ENCODE results near the gene CSF2.

Gene CSF2

DNA sequence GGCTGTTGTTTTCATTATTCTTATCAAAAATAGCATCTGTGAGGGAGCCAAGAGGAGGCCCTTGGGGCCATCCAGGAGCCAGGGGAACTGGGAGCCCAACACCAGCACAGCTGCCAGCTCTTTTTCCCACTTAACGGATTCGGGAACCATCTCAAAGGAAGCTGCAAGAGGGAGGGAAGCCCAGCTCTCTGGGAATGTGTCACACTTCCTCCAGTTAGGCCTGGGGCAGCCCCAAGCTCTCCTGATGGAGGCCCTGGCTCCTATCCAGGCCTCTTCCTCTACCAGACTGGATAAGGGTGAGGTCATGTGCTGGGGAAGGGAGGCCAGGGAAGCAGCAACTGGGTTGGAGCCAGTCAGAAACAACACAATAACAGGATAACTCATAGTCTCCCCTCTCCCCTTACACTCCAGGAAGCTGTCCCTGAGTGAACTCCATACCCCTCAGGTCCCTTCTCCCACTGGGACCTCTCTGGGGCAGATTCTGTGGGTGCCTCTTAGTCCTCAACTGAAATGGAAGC lies 12.7 kb downstream of the CSF2 start:
- in situ Hi-C loops (cut with MboI; ENCODE audit: low sequenced_read_pairs) = no loop called here

GRCh38 chr5:132087176-132087575 lies 13.6 kb downstream of the CSF2 start:
- in situ Hi-C loops (cut with MboI; ENCODE audit: low sequenced_read_pairs) = no loop called here

- in situ Hi-C loops (cut with MboI; ENCODE audit: low sequenced_read_pairs) = no loop called here
Measured at GRCh38 chr5:132087661-132088060, 14.1 kb downstream of the CSF2 start.

GRCh38 chr5:132089363-132089762 lies 15.8 kb downstream of the CSF2 start:
- in situ Hi-C loops (cut with MboI; ENCODE audit: low sequenced_read_pairs) = no loop called here

GRCh38 chr5:132090107-132090506 lies 16.5 kb downstream of the CSF2 start:
- in situ Hi-C loops (cut with MboI; ENCODE audit: low sequenced_read_pairs) = no loop called here

GRCh38 chr5:132093271-132093670 lies 19.7 kb downstream of the CSF2 start:
- in situ Hi-C loops (cut with MboI; ENCODE audit: low sequenced_read_pairs) = no loop called here

DNA sequence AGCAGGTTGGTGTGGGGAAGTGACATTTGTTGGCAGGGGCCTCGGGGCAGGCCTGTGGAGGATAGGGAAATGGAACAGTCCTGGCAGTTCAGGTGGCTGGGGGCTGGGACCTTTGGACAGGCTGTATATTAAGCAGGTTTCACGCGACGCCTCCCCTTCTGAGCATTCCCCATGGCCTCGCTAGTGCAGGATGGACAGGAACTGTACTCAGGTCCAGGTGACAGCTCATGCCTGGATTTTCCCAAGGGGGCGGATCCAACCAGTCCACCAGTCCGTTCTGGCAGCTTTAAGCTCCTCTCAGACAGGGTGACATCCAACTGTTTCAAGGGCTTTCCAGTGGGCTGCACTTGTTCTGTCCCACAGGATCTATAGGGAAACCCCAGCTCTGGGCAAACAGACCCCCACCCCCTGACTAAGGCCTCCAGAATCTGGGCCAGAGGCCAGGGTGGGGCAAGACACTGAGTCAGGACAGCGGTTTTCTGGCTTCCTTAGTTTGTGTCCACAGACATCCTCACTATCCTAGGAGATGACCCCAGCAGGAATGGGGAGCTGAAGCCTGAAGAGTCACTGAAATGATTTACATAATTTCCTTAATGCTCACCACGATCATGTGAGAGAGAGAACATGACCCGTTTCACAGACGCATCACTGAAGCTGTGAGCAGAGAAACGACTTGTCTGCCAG lies 20.9 kb downstream of the CSF2 start:
- in situ Hi-C loops (cut with MboI; ENCODE audit: low sequenced_read_pairs) = no loop called here

DNA sequence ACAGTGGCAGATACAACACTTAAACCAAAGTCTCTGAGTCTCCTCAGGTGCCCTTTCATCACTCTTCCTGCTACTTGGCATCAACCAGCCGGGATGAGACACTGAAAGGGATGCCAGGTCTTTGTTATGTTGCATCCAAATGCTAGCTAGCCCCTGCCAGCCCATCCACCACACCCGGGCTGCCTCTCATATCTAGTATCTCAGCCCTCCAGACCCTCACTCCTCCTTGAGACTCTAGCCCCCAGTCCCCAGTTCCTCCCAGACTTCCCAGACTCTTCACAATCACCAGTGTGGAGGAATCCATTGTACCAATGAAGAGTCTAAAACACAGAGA lies 21.5 kb downstream of the CSF2 start:
- in situ Hi-C loops (cut with MboI; ENCODE audit: low sequenced_read_pairs) = no loop called here

DNA sequence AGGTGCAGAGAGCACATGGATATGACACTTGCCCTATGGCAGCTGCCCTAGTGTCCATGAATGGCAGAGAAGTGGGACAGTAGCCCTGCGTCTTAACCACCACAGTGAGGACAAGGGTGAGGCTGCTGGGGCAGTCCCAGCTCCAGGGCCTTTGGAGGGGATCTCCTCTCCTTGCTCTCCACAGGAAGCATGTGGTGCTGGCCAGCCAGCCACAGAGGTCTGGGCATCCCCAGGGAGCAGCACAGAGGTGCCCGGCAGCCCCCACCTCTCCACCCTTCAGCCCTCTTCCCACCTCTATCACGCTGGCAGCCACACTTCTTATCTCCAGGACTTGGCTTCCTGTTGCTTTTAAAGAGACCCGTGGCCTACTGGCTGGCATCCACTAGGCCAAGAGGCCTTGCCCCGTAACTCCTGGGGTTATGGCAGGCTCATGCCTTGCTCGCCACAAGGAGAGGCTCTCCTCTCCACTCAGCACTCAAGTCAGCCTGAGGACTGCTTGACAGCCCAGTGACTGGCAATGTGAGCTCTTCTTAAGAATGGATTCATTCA lies 21.9 kb downstream of the CSF2 start:
- in situ Hi-C loops (cut with MboI; ENCODE audit: low sequenced_read_pairs) = no loop called here

DNA sequence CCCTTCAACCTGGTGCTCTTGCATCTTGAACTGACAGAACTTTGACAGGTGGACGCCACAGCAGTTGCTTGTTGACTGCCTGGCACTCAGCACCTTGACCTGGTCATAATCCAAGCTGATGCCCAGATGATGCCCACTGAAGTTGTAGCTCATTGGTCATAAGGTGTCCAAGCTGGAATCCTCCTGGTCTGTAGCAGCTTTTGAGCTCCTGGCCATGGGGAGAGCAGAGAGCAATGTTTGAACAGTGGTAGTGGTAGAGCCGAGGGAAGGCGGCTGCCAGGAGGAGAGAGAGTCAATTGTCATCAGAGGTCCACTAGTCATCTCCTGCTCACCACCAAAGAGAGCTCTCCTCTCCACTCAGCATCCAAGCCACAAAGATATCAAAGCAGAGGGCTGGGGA lies 23.3 kb downstream of the CSF2 start:
- in situ Hi-C loops (cut with MboI; ENCODE audit: low sequenced_read_pairs) = no loop called here

DNA sequence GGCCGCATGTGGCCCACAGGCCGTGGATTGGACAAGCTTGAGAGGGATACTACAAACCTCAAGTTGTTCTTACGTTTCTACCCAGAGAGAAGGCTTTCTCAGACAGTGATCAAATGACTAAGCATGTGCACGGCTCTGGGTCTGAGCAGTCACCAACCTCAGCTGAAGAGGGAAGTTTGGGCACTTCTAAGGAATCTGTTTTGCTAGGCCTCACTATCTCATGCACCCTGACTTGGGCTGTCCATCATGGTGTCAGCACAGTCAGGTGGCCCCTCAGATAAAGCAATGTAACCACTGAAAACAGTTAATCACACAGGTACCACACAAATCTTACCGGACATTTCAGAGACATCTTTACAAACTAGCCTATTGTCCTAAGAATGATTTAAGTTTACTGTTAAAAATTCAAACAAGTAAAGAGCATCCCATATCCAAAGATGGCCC lies 24.6 kb downstream of the CSF2 start:
- in situ Hi-C loops (cut with MboI; ENCODE audit: low sequenced_read_pairs) = no loop called here

DNA sequence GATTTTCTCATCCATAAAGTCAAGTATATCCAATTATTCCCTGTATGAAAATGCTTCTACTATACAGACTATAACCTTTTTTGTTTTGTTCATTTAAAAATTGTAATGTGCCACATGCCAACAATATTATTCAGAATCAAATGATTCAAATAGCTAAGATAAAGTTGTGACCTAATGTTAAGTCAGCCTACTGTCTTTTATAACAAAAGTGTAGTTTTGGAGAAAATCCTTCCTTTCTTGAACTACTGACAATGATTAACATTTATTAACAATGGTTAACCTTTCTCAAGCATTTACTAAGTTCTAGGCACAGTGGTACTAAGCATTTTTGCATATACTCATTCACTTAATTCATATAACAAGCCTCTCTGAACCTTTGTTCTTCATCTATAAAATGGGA lies 25.0 kb downstream of the CSF2 start:
- in situ Hi-C loops (cut with MboI; ENCODE audit: low sequenced_read_pairs) = no loop called here

- in situ Hi-C loops (cut with MboI; ENCODE audit: low sequenced_read_pairs) = no loop called here
Measured at GRCh38 chr5:132099076-132099748, 25.6 kb downstream of the CSF2 start.

DNA sequence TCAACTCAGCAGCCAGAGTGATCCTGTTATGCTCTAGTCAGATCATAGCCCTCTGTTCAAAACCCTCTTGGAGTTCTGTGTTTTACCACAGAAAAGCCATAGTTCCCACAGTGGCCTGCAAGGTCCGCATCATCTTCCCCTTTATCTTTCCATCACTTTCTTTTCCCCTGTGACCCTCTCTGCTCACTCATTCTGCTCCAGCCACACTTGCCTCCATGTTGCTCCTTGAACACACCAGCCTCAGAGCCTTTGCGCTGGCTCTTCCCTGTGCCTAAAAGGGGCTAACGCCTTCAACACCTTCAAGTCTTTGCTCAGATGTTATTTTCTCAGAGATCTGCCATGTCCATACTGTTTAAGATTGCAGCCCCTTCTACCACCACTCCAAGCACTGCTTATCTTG lies 26.3 kb downstream of the CSF2 start:
- in situ Hi-C loops (cut with MboI; ENCODE audit: low sequenced_read_pairs) = no loop called here

DNA sequence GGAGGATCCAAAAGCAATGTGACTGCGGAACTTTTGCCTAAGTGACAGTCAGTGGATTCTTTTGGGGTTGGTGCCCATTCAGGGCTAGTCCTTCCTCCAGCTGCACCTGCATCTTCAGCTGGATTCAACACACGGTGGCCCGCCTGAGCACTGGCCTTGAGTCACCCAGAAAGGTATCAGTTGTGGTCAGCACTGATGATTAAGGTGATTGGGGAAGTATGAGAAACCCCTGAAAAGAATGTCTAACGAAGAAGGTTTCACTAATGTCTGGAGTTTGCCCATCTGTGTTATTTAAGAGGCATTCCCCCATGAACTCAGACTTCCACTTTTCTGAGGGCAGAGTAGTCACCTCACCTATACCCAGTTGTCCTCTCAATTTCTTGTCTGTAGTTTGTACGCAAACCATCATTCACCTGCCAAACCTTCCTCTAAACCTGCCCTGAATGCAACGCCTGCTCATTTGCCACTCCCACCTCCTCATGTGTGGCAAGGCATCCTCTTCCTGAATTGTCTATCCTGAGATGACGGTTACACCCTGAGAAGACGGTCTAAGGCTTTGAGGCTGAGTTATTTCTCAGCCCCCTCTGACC lies 27.2 kb downstream of the CSF2 start:
- in situ Hi-C loops (cut with MboI; ENCODE audit: low sequenced_read_pairs) = no loop called here

DNA sequence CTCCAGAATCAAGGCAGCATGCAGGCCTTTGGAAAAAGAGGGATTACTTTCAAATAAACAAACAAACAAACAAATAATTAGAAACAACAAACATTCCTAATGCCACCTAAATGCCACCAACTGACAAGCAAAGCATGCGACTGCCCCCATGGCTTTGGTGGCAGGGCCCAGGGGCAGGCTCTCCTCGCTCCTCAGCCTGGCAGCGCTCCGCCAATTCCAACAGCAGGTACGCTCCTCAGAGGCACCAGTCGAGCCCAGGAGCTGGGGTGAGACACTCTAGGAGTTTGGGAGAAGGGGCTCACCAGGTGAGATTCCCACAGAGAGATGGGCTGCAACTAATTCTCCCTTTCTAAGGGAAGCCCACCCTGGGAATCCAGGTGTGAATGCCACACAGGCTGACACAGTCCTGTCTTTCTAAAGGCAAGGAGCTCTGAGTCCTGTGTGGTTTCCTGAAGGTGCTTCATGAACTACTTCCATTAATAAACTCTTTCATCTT lies 27.8 kb downstream of the CSF2 start:
- in situ Hi-C loops (cut with MboI; ENCODE audit: low sequenced_read_pairs) = no loop called here

GRCh38 chr5:132102101-132102701 lies 28.6 kb downstream of the CSF2 start:
- in situ Hi-C loops (cut with MboI; ENCODE audit: low sequenced_read_pairs) = no loop called here

DNA sequence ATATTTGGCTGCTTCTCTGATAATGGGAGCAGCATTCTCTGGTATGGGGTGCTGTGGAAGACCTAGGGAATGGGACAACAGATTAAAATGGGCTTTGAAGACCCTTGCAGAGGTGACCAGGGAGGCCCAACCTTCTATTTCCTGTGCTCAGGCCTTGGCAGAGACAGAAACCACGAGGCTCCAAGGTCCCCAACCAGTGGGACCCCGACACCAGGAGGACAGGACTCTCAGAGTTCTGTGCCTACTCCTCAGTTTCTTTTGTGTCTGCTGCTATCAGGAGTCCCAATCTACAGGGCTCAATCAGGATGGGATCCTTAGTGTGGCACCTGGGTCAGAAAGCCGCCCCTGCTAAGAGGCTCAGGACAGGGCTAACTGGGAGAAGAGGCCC lies 29.3 kb downstream of the CSF2 start:
- in situ Hi-C loops (cut with MboI; ENCODE audit: low sequenced_read_pairs) = no loop called here

GRCh38 chr5:132103332-132103951 lies 29.9 kb downstream of the CSF2 start:
- in situ Hi-C loops (cut with MboI; ENCODE audit: low sequenced_read_pairs) = no loop called here

- in situ Hi-C loops (cut with MboI; ENCODE audit: low sequenced_read_pairs) = no loop called here
Measured at GRCh38 chr5:132103969-132104391, 30.4 kb downstream of the CSF2 start.

DNA sequence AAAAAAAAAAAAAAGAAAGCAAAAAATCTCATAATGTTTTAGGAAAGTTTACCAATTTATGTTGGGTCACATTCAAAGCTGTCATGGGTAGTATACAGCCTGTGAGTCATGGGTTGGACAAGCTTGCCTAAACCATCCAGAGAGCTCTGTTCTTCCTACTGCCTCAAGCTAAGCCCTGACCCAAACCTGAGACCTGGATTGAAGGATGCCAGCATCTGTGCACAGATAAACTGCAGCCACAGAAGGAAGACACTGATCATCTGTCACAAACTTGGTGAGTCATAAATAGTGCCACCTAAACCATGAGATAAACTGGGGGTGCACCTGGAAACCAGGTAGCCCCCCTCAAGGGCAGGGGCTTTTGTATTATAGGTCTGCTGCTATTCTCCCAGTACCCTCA lies 31.0 kb downstream of the CSF2 start:
- in situ Hi-C loops (cut with MboI; ENCODE audit: low sequenced_read_pairs) = no loop called here

Measured in hTERT RPE-1 (cell line).